ENCODE data around the gene ESD. TPM values are rescaled to one million over a fixed set of nuclear protein-coding genes. Genes with fewer than 3 reads are reported as not detected.
"Not testable (repeated sequence)": the region's sequence is repeated elsewhere in the genome, so short reads cannot be mapped to it uniquely, and the experiment has no call there.

The ESD gene
- total RNA-seq, 1 donor = 176 TPM

DNA sequence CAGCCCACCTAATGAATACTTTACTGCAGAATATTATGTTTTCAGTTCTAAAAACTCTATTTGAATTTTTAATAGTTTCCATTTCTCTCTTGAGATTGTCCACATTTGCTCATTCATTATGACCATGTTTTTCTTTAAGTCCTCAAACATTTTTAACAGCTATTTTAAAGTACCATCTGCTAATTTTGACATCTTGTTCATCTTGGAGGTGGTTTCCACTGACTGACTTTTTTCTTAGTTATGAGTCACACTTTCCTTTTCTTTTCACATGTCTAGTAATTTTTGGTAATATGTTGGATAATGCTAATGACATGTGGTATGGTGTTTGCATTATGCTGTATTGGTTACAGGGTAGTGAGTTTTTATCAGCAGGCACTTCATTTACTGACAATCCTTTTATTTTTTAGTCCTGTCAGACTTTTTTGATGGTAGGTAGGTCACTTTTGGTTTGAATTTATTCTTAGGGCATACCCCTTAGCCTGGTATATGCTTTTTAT is 15.4 kb upstream of the ESD start:
- no peak overlapping the region for H3K4me3 ChIP-seq (ENCODE audit: low read depth, low read length)
- no peak for DNase-seq (ENCODE audit: low read depth)
- TF ChIP-seq, protein P1, sequence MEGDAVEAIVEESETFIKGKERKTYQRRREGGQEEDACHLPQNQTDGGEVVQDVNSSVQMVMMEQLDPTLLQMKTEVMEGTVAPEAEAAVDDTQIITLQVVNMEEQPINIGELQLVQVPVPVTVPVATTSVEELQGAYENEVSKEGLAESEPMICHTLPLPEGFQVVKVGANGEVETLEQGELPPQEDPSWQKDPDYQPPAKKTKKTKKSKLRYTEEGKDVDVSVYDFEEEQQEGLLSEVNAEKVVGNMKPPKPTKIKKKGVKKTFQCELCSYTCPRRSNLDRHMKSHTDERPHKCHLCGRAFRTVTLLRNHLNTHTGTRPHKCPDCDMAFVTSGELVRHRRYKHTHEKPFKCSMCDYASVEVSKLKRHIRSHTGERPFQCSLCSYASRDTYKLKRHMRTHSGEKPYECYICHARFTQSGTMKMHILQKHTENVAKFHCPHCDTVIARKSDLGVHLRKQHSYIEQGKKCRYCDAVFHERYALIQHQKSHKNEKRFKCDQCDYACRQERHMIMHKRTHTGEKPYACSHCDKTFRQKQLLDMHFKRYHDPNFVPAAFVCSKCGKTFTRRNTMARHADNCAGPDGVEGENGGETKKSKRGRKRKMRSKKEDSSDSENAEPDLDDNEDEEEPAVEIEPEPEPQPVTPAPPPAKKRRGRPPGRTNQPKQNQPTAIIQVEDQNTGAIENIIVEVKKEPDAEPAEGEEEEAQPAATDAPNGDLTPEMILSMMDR (IDR thresholded peaks at IDR 0.05; ENCODE audit: insufficient read depth, low read length) = no peak

DNA sequence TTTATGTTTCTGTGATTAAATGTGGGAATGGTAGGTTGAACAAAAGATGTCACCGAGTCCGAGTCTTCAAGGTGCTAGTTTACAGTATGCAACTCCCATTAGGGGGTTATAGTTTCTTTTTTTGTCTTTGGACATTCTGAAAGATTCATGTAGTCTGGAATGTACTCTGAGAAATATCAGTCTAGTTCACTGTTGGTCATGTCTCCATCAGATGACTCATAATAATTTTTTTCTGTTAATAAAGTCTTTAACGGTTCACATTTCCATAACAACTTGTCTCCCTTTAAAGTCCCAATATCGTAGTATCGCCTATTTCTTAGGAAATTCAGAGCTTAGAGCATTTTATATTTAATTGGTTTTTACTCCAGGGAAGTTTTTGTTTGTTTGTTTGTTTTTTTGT is 13.5 kb upstream of the ESD start:
- no peak overlapping the region for H3K4me3 ChIP-seq (ENCODE audit: low read depth, low read length)
- DNase-seq (ENCODE audit: low read depth) = no peak
- TF ChIP-seq, protein P1 (IDR thresholded peaks at IDR 0.05; ENCODE audit: insufficient read depth, low read length) = no peak

DNA sequence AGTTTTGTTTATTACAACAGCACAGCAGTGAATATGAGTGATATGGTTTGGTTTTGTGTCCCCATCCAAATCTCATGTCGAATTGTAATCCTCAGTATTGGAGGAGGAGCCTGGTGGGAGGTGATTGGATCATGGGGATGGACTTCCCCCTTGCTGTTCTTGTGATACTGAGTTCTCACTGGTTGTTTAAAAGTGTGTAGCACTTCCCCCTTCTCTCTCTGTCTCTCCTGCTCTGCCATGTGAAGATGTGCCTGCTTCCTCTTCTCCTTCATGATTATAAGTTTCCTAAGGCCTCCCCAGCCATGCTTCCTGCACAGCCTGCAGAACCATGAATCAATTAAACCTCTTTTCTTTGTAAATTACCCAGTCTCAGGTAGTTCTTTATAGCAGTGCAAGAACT is 8.0 kb upstream of the ESD start:
- not testable (repeated sequence) for H3K4me3 ChIP-seq (ENCODE audit: low read depth, low read length); DNase-seq (ENCODE audit: low read depth)

DNA sequence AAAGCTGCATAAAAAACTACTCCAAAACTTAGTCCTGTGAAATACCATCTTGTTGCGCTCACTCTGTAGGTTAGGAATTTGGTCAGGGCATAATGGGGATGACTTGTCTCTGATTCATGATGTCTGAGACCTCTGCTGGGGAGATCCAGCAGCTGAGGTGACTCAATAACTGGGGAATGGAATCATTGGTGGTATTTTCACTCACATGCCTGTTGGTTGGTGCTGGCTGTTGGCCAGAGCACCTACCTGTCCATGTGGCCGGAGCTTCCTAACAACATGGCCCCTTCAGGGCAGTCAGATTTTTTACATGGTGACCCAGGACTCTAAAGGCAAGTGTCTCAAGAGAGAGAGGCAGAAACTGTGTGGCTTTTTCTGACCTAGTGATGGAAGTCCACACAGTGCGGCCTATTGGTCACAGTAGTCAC is 7.4 kb upstream of the ESD start:
- H3K4me3 ChIP-seq (ENCODE audit: low read depth, low read length) = no peak overlapping the region
- TF ChIP-seq, protein P1 (IDR thresholded peaks at IDR 0.05; ENCODE audit: insufficient read depth, low read length) = no peak
- peak; percentile 80 for DNase-seq (ENCODE audit: low read depth)

DNA sequence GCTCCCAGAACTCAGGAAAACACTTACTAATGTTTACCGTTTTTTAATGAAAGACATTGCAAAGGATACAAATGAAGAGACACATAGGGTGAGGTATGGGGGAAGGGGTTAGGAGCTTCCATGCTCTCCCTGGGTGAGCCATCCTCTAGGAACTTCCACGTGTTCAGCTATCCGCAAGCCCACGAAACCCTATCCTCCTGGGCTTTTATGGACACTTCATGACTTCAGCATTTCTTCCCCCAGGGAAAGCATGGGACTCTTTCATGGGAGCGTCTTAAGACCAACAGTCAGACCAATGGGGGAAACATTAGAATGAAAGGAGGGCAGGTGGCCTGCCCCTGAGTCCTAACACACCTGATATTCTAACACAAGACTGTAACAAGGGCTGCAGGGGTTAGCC is 6.6 kb upstream of the ESD start:
- H3K4me3 ChIP-seq (ENCODE audit: low read depth, low read length) = no peak overlapping the region
- DNase-seq (ENCODE audit: low read depth) = no peak
- TF ChIP-seq, protein P1 (IDR thresholded peaks at IDR 0.05; ENCODE audit: insufficient read depth, low read length) = no peak

DNA sequence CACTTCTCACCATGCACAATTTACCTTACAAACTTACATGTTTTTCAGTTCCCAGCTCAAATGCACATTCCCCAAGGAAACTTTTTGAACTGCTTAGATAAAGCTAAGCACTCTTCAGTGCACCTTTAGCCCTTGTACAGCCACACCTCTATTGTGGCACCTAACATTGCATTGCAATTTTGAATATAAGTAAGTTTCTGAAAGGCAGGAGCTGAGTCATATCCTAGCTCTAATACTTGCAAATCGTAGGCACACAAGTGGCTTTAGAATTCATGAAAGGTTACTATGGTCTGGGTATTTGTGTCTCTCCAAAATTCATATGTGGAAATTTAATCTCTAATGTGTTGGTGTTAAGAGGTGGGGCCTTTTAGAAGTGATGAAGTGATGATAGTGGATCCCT is 4.9 kb upstream of the ESD start:
- DNase-seq (ENCODE audit: low read depth) = no peak
- no peak overlapping the region for H3K4me3 ChIP-seq (ENCODE audit: low read depth, low read length)
- TF ChIP-seq, protein P1 (IDR thresholded peaks at IDR 0.05; ENCODE audit: insufficient read depth, low read length) = no peak

DNA sequence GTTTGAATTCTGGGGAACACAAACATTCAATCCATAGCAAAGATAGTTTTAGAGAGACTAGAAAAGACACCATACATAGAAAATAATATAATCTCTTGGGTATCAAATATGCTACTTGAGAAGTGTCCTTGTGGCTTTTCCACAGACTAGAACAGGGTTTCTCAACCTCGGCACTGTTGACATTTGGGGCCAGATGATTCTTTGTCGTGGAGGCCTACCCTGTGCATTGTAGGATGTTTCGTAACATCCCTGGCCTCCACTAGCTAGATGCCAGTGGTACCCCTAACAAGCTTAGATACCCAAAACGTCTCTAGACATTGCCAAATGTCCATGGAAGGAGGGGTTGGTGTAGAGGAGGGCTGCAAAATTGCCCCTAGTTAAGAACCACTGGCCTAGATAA is 2.2 kb upstream of the ESD start:
- TF ChIP-seq, protein P1 (IDR thresholded peaks at IDR 0.05; ENCODE audit: insufficient read depth, low read length) = no peak
- no peak overlapping the region for H3K4me3 ChIP-seq (ENCODE audit: low read depth, low read length)
- DNase-seq (ENCODE audit: low read depth) = no peak

Data from fibroblast of the aortic adventitia (primary cell).